HG03159 (cell line): Measurements from ENCODE around the gene ACTA1.
A peak's percentile ranks its signal among the peaks of the same experiment; 100 is the strongest.
"Not testable (repeated sequence)": the region's sequence is repeated elsewhere in the genome, so short reads cannot be mapped to it uniquely, and the experiment has no call there.

Experiments
- ATAC-seq: cut with Tn5 transposase; IDR thresholded peaks from one replicate; pipeline ENCODE4 v1.9.1; 2021; ENCODE audit warnings: mild to moderate bottlenecking, moderate library complexity; ENCODE audit not compliant: unreplicated experiment

Gene ACTA1

DNA sequence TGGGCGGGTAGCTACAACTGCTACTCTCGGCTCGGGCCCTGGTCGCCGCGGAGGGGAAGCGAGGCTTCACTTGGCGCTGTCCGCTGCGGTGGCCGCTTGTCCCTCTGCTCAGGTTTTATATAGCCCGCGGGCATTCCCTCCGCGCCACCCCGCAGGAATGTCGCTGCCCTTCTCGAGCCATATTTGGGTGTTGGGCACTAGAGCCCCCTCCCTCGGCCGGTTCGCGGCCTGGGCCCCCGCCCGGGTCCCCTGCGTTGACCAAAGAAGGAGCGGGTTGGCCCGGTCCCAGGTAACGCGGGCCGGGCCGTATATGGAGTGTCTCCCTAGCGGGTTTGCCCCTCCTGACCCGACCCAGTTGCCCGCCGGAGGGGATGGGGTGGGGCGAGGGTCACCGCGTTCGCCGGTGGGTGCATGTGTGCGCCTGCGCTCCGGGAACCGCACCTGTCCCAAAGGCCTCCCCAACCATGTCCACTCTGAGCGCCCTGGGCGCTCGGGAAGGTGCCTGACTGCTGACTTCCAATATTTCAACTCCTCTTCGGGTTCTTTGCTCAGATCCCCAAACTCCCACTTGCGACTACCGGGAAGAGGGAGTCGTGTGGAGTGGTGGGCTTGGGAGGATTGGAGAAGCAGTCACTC, at the start of gene ACTA1:
ACTA1 (minus strand) TSS at position 90 of the 636 bp plus-strand sequence. CDS start 979 bp downstream, outside the sequence.
- ATAC-seq = no peak

DNA sequence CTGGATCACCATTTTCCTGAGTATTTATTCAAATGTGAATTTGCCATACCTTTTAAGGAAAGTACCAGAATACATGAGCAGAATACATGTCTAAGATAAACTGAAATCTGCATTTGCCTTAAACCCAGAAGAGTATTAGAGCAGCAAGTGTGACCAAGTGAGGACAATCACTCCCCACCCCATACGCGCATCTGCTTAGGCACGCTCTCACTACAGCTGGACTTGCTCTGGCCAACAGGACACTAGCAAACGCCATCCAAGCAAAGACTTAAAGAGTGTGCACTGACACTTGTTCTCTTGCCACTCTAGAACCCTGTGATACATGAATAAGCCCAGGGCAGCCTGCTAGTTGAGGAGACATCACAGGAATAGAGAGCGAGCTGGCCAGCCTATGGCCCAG, 48.6 kb upstream of the ACTA1 start:
- ATAC-seq = no peak

- no peak for ATAC-seq
These were observed 46.6 kb upstream of the ACTA1 start for GRCh38 chr1:229480495-229480894.

- ATAC-seq = peak; percentile 71
These were observed 45.9 kb upstream of the ACTA1 start for GRCh38 chr1:229479660-229480399.

GRCh38 chr1:229478852-229479251, 45.0 kb upstream of the ACTA1 start:
- peak; percentile 66 for ATAC-seq

DNA sequence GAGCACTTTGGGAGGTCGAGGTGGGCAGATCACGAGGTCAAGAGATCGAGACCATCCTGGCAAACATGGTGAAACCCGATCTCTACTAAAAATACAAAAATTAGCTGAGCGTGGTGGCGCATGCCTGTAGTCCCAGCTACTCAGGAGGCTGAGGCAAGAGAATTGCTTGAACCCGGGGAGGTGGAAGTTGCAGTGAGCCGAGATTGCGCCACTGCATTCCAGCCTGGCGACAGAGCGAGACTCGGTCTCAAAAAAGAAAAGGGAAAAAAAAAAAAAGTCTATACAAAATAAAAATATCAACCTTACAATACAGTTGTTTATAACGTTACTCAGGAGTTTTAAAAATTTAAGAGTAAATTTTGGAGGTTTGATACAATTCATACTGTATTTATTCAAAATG, 42.0 kb upstream of the ACTA1 start:
- not testable (repeated sequence) for ATAC-seq

DNA sequence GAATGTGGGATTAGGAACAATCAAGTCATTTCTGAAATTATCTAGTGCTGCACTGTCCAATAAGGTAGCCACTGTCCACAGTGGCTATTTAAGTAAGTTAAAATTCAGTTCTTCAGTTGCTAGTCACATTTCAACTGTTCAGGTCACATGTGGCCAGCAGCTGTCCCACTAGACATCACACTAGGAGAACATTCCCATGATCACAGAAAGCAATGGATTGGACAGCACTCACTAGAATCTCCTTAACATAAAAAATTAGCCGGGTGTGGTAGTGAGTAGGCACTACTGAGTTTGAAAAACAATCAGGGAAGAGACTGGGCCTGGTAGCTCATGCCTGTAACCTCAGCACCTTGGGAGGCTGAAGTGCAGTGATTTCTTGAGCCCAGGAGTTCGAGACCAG, 40.6 kb upstream of the ACTA1 start:
- no peak for ATAC-seq

GRCh38 chr1:229471175-229471574, 37.3 kb upstream of the ACTA1 start:
- no peak for ATAC-seq

- no peak for ATAC-seq
These were observed 36.6 kb upstream of the ACTA1 start for GRCh38 chr1:229470406-229471043.

- no peak for ATAC-seq
These were observed 33.0 kb upstream of the ACTA1 start for GRCh38 chr1:229466887-229467286.

GRCh38 chr1:229464672-229465071, 30.8 kb upstream of the ACTA1 start:
- no peak for ATAC-seq

- no peak for ATAC-seq
These were observed 27.3 kb upstream of the ACTA1 start for GRCh38 chr1:229461032-229461668.

- ATAC-seq = no peak
These were observed 25.9 kb upstream of the ACTA1 start for GRCh38 chr1:229459815-229460214.

GRCh38 chr1:229457436-229457835, 23.5 kb upstream of the ACTA1 start:
- no peak for ATAC-seq

GRCh38 chr1:229456016-229456415, 22.1 kb upstream of the ACTA1 start:
- no peak for ATAC-seq

GRCh38 chr1:229454056-229454455, 20.2 kb upstream of the ACTA1 start:
- no peak for ATAC-seq

GRCh38 chr1:229452956-229453801, 19.3 kb upstream of the ACTA1 start:
- ATAC-seq = no peak

DNA sequence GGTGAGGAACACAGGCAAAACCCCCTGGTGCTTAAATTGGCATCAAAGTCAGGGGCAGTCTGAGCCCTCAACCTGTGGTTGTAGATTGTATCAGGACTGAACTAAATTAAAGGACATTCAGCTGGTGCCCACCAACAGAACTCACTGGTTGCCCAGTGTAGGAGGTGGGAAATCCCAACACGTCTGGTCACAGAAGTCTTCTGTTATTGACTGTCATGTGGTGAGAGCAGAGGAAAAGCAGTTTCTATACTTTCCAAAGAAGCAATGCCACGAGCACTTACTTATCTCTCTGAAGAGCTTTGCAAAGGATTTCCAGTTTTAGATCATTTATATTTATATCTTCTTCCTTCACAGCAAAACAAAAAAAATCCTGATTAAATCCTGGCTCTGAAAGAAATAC, 15.0 kb upstream of the ACTA1 start:
- ATAC-seq = no peak

DNA sequence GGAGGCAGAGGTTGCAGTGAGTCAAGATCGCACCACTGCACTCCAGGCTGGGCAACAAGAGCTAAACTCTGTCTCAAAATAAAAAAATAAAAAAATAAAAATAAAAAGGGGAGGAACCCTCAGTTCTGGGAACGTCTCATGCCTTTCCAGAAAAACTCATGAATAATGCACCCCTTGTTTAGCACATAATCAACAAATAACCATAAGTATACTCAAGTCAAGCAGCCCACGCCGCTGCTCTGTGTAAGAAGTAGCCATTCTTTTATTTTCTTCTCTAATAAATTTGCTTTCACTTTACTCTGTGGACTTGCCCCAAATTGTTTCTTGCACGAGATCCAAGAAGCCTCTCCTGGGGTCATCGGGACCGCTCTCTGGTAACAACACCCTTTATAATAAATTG, 14.5 kb upstream of the ACTA1 start:
- no peak for ATAC-seq

DNA sequence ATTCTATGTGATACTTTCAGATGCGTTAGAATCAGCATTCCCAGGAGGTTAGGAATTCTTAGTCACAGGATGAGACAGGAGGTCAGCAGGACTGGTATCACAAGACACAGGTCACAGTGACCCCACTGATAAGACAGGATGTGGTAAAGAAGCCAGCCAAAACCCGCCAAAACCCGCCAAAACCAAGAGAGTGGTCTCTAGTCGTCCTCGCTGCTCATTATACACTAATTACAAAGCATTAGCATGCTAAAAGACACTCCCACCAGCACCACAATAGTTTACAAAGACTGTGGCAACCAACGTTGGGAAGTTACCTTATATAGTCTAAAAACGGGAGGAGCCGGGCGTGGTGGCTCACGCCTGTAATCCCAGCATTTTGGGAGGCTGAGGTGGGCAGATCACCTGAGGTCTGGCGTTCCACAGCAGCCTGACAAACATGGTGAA, 13.9 kb upstream of the ACTA1 start:
- ATAC-seq = no peak

DNA sequence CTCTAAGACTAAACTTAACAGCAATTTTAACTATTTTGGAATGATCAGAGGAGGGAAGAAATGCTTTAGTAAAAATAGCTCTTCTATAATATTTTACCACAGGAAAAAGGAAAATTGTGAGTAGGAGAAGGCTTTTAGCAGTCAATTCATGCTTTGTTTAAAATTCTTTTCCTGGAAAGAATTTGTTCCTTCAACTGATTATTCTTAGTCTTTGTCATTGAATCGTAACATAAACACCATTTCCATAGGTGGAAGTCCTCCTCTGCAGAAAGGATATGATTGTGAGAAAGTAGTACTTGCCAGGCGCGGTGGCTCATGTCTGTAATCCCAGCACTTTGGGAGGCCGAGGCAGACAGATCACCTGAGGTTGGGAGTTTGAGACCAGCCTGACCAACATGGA, 11.9 kb upstream of the ACTA1 start:
- no peak for ATAC-seq
